ENCODE measurements around the gene CFAP90. TPM values are rescaled to one million over a fixed set of nuclear protein-coding genes. Genes with fewer than 3 reads are reported as not detected.

Gene CFAP90
- total and polyA plus RNA-seq, 2 of the 8 experiments (the other 6 are each of a cell fraction or from before 2014, with no cell fraction given), result 0.39 to 0.92 TPM

- Histone ChIP-seq H3K14ac (ENCODE audit: insufficient read length) (no peak overlapping the region), H3K9ac (replicated peaks in 1 of 4; ENCODE audit: extremely low read depth in 1 of 4, low read depth in 3 of 4, low read length in 3 of 4) (no peak overlapping the region), H3K4ac (replicated peaks; ENCODE audit: insufficient read length, low read depth, low read length) (no peak overlapping the region), H3K27me3 (replicated peaks in 1 of 4; ENCODE audit: control insufficient read depth in 3 of 4, extremely low read depth in 1 of 4, insufficient read depth in 3 of 4, low read length in 3 of 4) (no peaks in the 10 kb centered on the region), H2BK120ac (replicated peaks; ENCODE audit: low read depth, low read length) (no peak overlapping the region), H3K9me3 (ENCODE audit: insufficient read depth in 2 of 2, low read depth in 1 of 2, low read length in 1 of 2) (no peaks in the 10 kb centered on the region), H3K56ac (replicated peaks; ENCODE audit: insufficient read length, low read depth, low read length) (no peak overlapping the region), H2BK20ac (ENCODE audit: low read length) (no peak overlapping the region), H3K4me2 (ENCODE audit: insufficient read depth in 1 of 2, low read depth in 2 of 2, low read length in 2 of 2) (no peak overlapping the region), H4K8ac (ENCODE audit: extremely low read depth, insufficient read depth, low read length) (no peak overlapping the region), H3K23ac (ENCODE audit: insufficient read length) (no peak overlapping the region), H2AFZ (ENCODE audit: low read length) (no peak overlapping the region), H3K79me2 (ENCODE audit: control insufficient read depth in 1 of 2, insufficient read depth in 2 of 2, low read length in 2 of 2) (peaks cover 4 to 24% of the 10 kb centered on the region in 2 experiments), H3K18ac (ENCODE audit: extremely low read depth, low read length) (no peak overlapping the region), H2BK5ac (ENCODE audit: low read depth, low read length) (no peak overlapping the region), H4K20me1 (replicated peaks in 1 of 2; ENCODE audit: control insufficient read depth in 1 of 2, insufficient read depth in 2 of 2, low read length in 2 of 2) (peaks cover 6 to 13% of the 10 kb centered on the region in 2 experiments), H3K23me2 (ENCODE audit: low read depth, low read length) (no peaks in the 10 kb centered on the region), H2BK15ac (ENCODE audit: low read length) (no peak overlapping the region), H3K36me3 (ENCODE audit: control insufficient read depth in 2 of 4, insufficient read depth in 4 of 4, low read length in 3 of 4) (peaks cover 16 to 79% (median 46%) of the 10 kb centered on the region in 4 experiments), H3K79me1 (ENCODE audit: low read depth, low read length) (peaks cover 7% of the 10 kb centered on the region; the same call in 1 of the 2 replicates), H3K4me1 (replicated peaks in 1 of 4; ENCODE audit: control insufficient read depth in 3 of 4, insufficient read depth in 4 of 4, low read length in 3 of 4) (no peaks in the 10 kb centered on the region), H2BK12ac (ENCODE audit: low read depth, low read length) (no peak overlapping the region), H3K27ac (ENCODE audit: low read depth, low read length) (no peak overlapping the region), H4K91ac (replicated peaks; ENCODE audit: insufficient read length, low read length) (no peak overlapping the region), H2AK5ac (ENCODE audit: low read depth, low read length) (no peak overlapping the region), H3K4me3 (ENCODE audit: extremely low read depth in 1 of 4, insufficient read depth in 2 of 4, low read depth in 3 of 4, low read length in 4 of 4) (no peak overlapping the region), H4K5ac (ENCODE audit: insufficient read length, low read depth, low read length) (no peak overlapping the region)
- no peak for DNase-seq (ENCODE audit: low read depth in 1 of 2, low spot score in 2 of 2)
- ChIA-PET POLR2A (ENCODE audit: partially characterized antibody) (no interaction called here), CTCF (ENCODE audit: partially characterized antibody) (interaction anchor here (0.6 to 1.0 kb wide), 2 partner anchors 884 to 1111 kb away, joined by 3 to 4 read pairs; no protein-coding TSS in a partner anchor)
- no peak for TF ChIP-seq SP2 (IDR thresholded peaks at IDR 0.05; ENCODE audit: low read length)
- no peak for TF ChIP-seq FOSL1 (IDR thresholded peaks at IDR 0.05; ENCODE audit: insufficient read depth, low read depth, low read length)
- no peak for TF ChIP-seq HDAC2 (IDR thresholded peaks at IDR 0.05; ENCODE audit: borderline replicate concordance in 1 of 2, low read depth in 2 of 2, low read length in 2 of 2)
- no peak for TF ChIP-seq HDAC6 (IDR thresholded peaks at IDR 0.05; ENCODE audit: low read depth, low read length)
- TF ChIP-seq MAX (IDR thresholded peaks at IDR 0.05), result no peak
- TF ChIP-seq YY1 (IDR thresholded peaks at IDR 0.05; ENCODE audit: low read depth, low read length), result no peak
- FAIRE-seq, result no peak
- WGBS, 2 experiments (ENCODE audit: extremely low coverage in 1 of 2, insufficient coverage in 1 of 2, insufficient read length in 1 of 2, insufficient replicate concordance in 2 of 2, low coverage in 1 of 2, low lambda C conversion rate in 2 of 2, missing lambda C conversion rate in 1 of 2), result 89% methylated on average over 9 of the region's 9 CpGs; no CpG with 5 or more reads in 1 of the 2 experiments
Observed at GRCh38 chr5:7877851-7878250, 26.9 kb upstream of the CFAP90 start.
